ENCODE data around the gene AGXT. TPM values are rescaled to one million over a fixed set of nuclear protein-coding genes. Genes with fewer than 3 reads are reported as not detected.
A peak's percentile ranks its signal among the peaks of the same experiment; 100 is the strongest.

The AGXT gene
- total RNA-seq, 2 experiments from 2014 or later = not detected

GRCh38 chr2:240893363-240893844 is 24.8 kb downstream of the AGXT start:
- no peaks in the 10 kb centered on the region for H3K4me1 ChIP-seq (ENCODE audit: insufficient read depth, low read length, poor library complexity, severe bottlenecking)
- H2AFZ ChIP-seq (ENCODE audit: low read length) = no peak overlapping the region
- no peak overlapping the region for H3K4me3 ChIP-seq (ENCODE audit: low read depth, low read length, poor library complexity, severe bottlenecking)
- H3K79me2 ChIP-seq (ENCODE audit: insufficient read depth, low read depth, low read length) = no peaks in the 10 kb centered on the region
- TF ChIP-seq CTCF (conservative IDR thresholded peaks at IDR 0.05; ENCODE audit: low read length) (no peak), EZH2phosphoT487 (IDR thresholded peaks at IDR 0.05; ENCODE audit: borderline replicate concordance, low read depth, low read length) (no peak)
- intact Hi-C loops (cut with micrococcal nuclease; ENCODE audit: unreplicated experiment) = no loop called here
- no peaks in the 10 kb centered on the region for H3K9me2 ChIP-seq (ENCODE audit: insufficient read depth, low read length)
- ChIA-PET POLR2A (no interaction called here), CTCF (ENCODE audit: unreplicated experiment) (no interaction called here)
- no peaks in the 10 kb centered on the region for H3K36me3 ChIP-seq (ENCODE audit: insufficient read depth, low read length)
- H3K9me3 ChIP-seq (ENCODE audit: low read length) = no peaks in the 10 kb centered on the region
- no TSS peak for BruUV-seq (replicated peaks)
- H4K20me1 ChIP-seq (ENCODE audit: insufficient read depth, low read length) = no peaks in the 10 kb centered on the region
- DNase-seq (ENCODE audit: low spot score) = peak; percentile 26
- H3K27ac ChIP-seq (ENCODE audit: low read depth, low read length, poor library complexity, severe bottlenecking) = no peak overlapping the region
- no peak overlapping the region for H3K4me2 ChIP-seq (ENCODE audit: low read length)

GRCh38 chr2:240894006-240894405 is 25.4 kb downstream of the AGXT start:
- Histone ChIP-seq H3K4me1 (ENCODE audit: insufficient read depth, low read length, poor library complexity, severe bottlenecking) (no peaks in the 10 kb centered on the region), H3K4me2 (ENCODE audit: low read length) (no peak overlapping the region), H3K79me2 (ENCODE audit: insufficient read depth, low read depth, low read length) (no peaks in the 10 kb centered on the region), H3K4me3 (ENCODE audit: low read depth, low read length, poor library complexity, severe bottlenecking) (no peak overlapping the region), H3K9me3 (ENCODE audit: low read length) (no peaks in the 10 kb centered on the region), H3K27ac (ENCODE audit: low read depth, low read length, poor library complexity, severe bottlenecking) (no peak overlapping the region), H3K36me3 (ENCODE audit: insufficient read depth, low read length) (no peaks in the 10 kb centered on the region), H3K9me2 (ENCODE audit: insufficient read depth, low read length) (no peaks in the 10 kb centered on the region), H2AFZ (ENCODE audit: low read length) (no peak overlapping the region), H4K20me1 (ENCODE audit: insufficient read depth, low read length) (no peaks in the 10 kb centered on the region)
- ChIA-PET CTCF (ENCODE audit: unreplicated experiment) (no interaction called here), POLR2A (no interaction called here)
- TF ChIP-seq EZH2phosphoT487 (IDR thresholded peaks at IDR 0.05; ENCODE audit: borderline replicate concordance, low read depth, low read length) (no peak), CTCF (conservative IDR thresholded peaks at IDR 0.05; ENCODE audit: low read length) (no peak)
- intact Hi-C loops (cut with micrococcal nuclease; ENCODE audit: unreplicated experiment) = no loop called here
- no peak for DNase-seq (ENCODE audit: low spot score)
- no TSS peak for BruUV-seq (replicated peaks)

GRCh38 chr2:240894836-240895558 is 26.4 kb downstream of the AGXT start:
- no peaks in the 10 kb centered on the region for H3K79me2 ChIP-seq (ENCODE audit: insufficient read depth, low read depth, low read length)
- intact Hi-C loops (cut with micrococcal nuclease; ENCODE audit: unreplicated experiment) = no loop called here
- no TSS peak for BruUV-seq (replicated peaks)
- ChIA-PET POLR2A (no interaction called here), CTCF (ENCODE audit: unreplicated experiment) (no interaction called here)
- H4K20me1 ChIP-seq (ENCODE audit: insufficient read depth, low read length) = no peaks in the 10 kb centered on the region
- H2AFZ ChIP-seq (ENCODE audit: low read length) = no peak overlapping the region
- no peak overlapping the region for H3K4me3 ChIP-seq (ENCODE audit: low read depth, low read length, poor library complexity, severe bottlenecking)
- no peak overlapping the region for H3K4me2 ChIP-seq (ENCODE audit: low read length)
- H3K27ac ChIP-seq (ENCODE audit: low read depth, low read length, poor library complexity, severe bottlenecking) = no peak overlapping the region
- no peaks in the 10 kb centered on the region for H3K9me3 ChIP-seq (ENCODE audit: low read length)
- DNase-seq (ENCODE audit: low spot score) = no peak
- H3K9me2 ChIP-seq (ENCODE audit: insufficient read depth, low read length) = no peaks in the 10 kb centered on the region
- no peaks in the 10 kb centered on the region for H3K36me3 ChIP-seq (ENCODE audit: insufficient read depth, low read length)
- TF ChIP-seq EZH2phosphoT487 (IDR thresholded peaks at IDR 0.05; ENCODE audit: borderline replicate concordance, low read depth, low read length) (no peak), CTCF (conservative IDR thresholded peaks at IDR 0.05; ENCODE audit: low read length) (no peak)
- no peaks in the 10 kb centered on the region for H3K4me1 ChIP-seq (ENCODE audit: insufficient read depth, low read length, poor library complexity, severe bottlenecking)
